Measurements from ENCODE around the gene TTF2.

The TTF2 gene

DNA sequence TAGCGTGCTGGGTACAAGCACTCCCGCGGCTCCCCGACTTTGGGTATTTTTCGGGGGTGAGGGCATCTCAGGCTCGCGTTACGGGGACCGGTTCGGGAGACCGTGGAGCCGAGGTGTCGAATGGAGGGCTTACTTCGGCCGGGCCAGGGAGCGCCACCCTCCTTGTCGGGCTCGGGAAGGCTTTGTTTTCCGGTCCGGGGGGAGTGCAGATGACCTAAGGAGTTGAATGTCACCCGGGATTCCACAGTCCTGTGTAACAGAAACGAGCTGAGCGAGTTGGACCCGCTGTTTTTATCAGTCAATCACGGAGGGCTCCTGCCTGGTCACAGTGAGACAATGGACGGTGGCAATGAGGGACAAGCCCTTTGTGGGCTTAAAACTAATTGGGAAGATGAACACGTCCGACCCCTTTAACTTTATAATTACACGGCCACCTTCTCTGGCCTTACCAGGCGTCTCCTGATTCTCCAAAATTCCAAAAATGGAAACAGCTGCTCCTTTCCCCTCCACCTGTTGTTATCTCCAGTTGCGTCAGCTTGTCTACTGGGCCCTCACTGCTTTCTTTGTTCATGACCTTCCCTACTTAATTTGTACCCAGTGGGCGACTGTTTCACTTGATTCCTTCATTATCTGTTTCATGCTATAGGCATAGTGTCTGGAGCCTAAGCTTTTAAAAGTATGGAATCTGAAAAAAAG is 62.4 kb downstream of the TTF2 start:
- DNase-seq = no peak

DNA sequence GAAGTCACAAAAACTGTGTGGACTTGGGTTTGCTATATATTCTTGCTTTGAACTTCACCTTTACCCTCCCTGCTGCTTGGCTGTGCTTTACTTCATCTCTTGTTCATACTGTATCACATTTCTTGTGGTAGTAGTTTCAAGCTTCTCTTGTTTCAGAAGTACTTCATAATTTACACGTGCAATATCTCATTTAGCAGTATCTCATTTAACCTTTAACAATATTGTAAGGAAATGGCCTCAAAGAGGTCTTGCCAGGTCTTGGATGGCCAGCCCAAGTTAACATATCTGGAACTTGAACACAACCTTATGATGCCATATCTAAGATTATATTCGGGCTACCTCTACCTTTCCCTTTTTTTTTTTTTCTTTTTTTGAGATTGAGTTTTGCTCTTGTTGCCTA is 63.1 kb downstream of the TTF2 start:
- DNase-seq = no peak

DNA sequence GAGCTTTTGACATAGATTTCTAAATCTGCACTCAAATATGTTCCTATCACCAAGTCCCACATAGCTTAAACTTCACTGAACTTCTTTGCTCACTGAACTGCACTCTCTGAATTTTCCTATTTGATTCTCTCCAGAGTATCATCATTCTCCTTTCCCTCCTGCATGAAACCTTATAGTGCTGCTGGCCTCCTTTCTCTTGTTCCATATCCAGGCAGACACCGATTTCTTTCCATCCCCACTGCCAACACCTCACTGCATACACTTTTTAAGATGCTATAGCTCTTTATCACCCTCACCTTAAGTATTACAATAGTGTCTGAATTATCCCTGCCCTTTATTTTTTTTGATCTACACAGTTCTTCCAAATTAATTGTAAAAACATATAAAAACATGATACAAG is 64.5 kb downstream of the TTF2 start:
- no peak for DNase-seq

DNA sequence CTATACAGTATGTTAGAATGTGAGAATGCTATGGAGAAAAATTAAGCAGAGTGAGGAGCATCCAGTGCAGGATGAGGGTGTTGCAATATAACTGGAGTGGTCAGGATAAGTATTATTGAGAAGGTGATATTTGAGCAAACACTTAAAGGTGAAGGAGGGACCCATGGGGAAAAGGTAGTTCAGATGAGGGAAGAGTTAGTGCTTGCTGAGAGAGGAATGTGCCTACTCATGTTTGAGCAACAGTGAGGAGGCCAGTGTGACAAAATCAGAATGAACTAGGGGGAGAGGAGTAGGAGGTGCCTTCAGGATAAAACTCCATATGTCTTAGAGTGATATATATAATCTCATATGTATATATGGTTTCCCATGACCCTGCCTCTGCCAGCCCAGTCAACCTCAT is 67.7 kb downstream of the TTF2 start:
- DNase-seq = peak; percentile 29

GRCh38 chr1:117128323-117129079 is 68.4 kb downstream of the TTF2 start:
- peak; percentile 79 for DNase-seq

DNA sequence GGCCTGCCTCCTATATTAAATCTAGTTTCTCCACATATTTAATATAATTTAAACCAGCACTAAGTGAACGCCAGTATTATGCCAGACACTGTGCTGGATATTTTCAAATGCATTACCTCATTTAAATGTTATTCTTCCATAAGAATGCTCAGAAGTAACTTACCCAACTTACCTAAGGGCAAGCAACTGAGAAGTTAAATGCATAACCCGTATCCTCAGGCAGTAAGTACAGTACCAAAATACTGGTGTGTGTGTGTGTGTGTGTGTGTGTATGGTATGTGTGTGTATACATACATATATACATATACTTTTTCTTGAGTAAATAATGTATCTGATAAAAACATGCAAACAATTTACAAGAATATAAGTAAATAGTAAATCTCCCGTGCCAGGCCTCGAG is 70.4 kb downstream of the TTF2 start:
- DNase-seq = no peak

DNA sequence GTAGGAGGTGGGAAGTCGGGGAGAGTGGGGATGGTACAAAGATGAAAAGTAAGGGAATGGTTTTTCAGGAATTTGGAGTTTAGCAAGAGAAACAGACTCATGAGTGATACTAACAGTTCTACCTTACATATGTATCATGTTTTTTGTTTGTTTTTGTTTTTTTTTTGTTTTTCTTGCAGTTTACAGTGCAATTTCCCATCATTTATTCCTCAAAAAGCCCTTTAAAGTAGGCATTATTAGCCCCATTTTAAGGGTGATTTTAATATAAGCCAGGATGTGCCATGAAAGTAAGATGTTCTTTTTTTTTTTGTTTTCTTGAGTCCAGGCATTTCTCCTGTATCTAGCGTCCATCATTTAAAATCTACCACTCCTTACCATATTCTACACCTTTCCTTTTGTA is 75.2 kb downstream of the TTF2 start:
- DNase-seq = no peak

DNA sequence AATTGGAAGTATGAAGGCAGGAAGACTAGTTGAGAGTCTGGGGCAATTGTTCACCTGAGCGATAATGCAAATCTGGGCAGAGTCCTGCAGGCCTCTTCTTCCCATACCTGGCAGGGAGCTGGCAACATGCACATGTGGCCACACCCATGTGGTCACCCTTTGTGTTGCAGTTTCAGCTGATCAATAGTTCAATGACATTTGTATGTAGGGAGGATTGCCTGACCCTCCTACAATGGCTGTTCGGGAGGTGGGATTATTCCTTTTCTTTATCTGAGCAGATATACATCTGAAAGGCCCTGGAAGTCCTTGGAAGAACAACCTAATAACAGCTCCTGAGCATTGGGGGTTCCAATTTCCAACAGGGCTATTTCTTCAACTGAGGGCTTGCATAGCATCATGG is 76.6 kb downstream of the TTF2 start:
- DNase-seq = no peak

- no peak for DNase-seq
Measured at GRCh38 chr1:117137281-117137855, 77.2 kb downstream of the TTF2 start.

DNA sequence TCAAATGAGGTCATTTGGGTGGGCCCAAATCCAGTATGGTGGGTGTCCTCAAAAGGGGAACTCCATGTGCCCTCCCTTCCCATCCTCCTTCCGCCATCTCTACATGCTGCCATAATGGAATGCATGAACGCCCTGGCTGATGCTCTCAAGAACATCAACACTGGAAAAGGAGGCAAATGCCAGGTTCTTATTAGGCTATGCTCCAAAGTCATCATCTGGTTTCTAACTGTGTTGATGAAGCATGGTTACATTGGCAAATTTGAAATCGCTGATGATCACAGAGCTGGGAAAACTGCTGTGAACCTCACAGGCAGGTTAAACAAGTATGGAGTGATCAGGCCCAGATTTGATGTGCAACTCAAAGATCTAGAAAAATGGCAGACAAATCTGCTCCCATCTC is 78.0 kb downstream of the TTF2 start:
- DNase-seq = no peak

- DNase-seq = no peak
Measured at GRCh38 chr1:117138561-117138960, 78.4 kb downstream of the TTF2 start.

- no peak for DNase-seq
Measured at GRCh38 chr1:117142200-117142599, 82.1 kb downstream of the TTF2 start.

DNA sequence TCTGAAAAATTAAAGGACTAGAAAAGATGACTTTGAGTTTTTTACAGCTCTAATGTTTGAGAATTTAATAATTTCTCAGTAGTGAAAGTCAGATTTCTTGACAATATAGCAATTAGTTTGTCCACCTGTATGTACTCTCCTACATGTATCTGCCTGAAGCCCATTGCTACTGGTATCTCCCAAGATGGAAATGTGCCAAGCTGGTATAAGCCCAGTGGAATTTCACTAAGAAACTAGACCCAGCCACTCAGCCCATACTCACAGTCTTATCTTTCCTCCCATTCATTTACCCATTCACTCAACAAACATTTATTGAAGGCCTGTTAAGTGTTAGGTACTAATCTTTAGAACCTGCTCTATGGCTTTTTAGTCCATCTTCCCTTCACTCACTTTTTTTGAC is 83.0 kb downstream of the TTF2 start:
- no peak for DNase-seq

- DNase-seq = no peak
Measured at GRCh38 chr1:117143871-117144270, 83.7 kb downstream of the TTF2 start.

DNA sequence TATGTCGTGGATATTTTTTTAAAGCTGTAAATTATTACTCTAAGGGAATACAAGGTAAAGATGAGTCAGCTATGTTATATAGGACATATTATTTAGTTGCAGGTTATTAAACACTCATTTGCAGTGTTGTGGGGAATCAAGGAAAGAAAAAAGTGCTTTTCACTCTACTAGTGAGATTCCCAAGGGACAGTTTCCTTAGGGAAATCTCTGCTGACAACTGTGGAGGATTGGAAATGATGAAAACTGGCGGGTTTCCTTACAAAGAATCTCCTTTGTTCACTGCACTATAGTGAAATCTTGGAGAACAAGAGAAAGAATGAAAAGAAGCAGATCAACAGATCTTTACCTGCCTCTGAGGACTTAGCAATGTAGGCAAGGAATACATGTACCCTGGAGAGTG is 85.9 kb downstream of the TTF2 start:
- DNase-seq = no peak

GRCh38 chr1:117146575-117147340 is 86.6 kb downstream of the TTF2 start:
- no peak for DNase-seq

- DNase-seq = no peak
Measured at GRCh38 chr1:117147341-117147831, 87.3 kb downstream of the TTF2 start.

DNA sequence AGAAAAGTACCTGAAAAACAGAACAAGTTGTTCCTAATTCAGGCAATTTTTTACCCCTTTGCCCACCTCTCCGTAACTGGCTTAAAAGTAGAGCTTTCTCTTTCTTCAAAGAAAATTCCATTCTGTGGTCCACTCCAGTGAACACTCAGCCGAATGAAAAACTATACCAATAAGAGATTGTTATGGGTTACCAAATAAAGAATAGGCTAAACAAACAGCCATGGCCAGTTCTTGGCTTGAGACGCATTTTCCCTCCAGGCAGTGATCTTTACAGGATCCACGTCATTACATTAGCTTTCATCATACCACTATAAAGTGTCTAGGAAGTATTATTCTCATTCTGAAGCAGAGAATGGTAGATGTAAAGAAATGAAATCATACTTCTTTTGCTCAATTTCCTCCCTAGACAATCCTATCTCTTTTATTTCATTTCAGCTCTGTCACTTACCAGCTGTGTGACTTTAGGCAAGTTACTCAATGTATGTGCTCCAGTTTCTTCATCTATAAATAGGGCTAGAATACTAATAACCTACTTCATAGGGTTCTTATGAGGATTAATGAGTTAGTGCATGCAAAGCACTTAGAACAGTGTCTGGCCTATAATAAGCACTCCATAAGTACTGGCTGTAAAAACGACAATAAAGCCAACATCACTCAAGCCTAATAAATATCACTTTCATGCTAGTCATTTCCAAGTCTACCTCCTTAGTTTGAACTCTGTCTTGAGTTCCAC is 87.9 kb downstream of the TTF2 start:
- no peak for DNase-seq

GRCh38 chr1:117150316-117150715 is 90.2 kb downstream of the TTF2 start:
- peak; percentile 9 for DNase-seq

DNA sequence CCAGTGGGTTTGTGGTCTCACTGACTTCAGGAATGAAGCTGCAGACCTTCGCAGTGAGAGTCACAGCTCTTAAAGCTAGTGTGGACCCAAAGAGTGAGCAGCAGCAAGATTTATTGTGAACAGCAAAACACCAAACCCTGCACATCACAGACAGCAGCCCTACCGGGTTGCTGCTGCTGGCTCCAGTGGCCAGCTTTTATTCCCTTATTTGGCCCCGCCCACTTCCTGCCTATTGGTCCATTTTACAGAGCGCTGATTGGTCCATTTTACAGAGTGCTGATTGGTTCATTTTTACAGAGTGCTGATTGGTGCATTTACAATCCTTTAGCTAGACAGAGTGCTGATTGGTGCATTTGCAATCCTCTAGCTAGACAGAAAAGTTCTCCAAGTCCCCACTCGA is 91.2 kb downstream of the TTF2 start:
- peak; percentile 18 for DNase-seq
